Adrenal gland (tissue), 5 donors: ENCODE measurements around the gene RNF130.
"Not testable (repeated sequence)": the region's sequence is repeated elsewhere in the genome, so short reads cannot be mapped to it uniquely, and the experiment has no call there.

ENCODE experiments used
- POLR2A ChIP-seq, 2 donors: fragments of 450-650 bp; IDR thresholded peaks; one replicate each; pipeline ENCODE4 v1.6.1; 2017; ENCODE audit warnings: antibody characterized with exemption in 2 of 2, mild to moderate bottlenecking in 2 of 2, moderate library complexity in 1 of 2
- TF ChIP-seq, protein P1 (sequence below), 6 experiments: fragments of 450-650 bp in 4 of 6; fragments of 200-600 bp in 2 of 6; sonication (generic) in 1 of 6; IDR thresholded peaks; 1 replicate in 5 of 6; 2 replicates in 1 of 6; pipeline versions ENCODE4 v1.5.1 to v1.8.0; 2016 to 2021; ENCODE audit warnings: antibody characterized with exemption in 6 of 6, mild to moderate bottlenecking in 2 of 6, moderate library complexity in 1 of 6
- donor health status: DM: no; HTN: no; CAD: no.

DNA sequence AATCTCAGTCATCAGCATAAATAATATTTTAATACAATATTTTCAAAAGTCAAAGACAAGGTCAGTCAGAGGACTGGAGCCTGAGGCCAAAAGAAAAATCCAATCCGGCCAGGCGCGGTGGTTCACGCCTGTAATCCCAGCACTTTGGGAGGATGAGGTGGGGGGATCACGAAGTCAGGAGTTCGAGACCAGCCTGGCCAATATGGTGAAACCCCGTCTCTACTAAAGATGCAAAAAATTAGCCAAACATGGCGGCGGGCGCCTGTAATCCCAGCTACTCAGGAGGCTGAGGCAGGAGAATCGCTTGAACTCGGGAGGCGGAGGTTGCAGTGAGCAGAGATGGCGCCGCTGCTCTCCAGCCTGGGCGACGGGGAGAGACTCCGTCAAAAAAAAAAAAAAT, 18.1 kb upstream of the RNF130 start:
- TF ChIP-seq, protein P1, sequence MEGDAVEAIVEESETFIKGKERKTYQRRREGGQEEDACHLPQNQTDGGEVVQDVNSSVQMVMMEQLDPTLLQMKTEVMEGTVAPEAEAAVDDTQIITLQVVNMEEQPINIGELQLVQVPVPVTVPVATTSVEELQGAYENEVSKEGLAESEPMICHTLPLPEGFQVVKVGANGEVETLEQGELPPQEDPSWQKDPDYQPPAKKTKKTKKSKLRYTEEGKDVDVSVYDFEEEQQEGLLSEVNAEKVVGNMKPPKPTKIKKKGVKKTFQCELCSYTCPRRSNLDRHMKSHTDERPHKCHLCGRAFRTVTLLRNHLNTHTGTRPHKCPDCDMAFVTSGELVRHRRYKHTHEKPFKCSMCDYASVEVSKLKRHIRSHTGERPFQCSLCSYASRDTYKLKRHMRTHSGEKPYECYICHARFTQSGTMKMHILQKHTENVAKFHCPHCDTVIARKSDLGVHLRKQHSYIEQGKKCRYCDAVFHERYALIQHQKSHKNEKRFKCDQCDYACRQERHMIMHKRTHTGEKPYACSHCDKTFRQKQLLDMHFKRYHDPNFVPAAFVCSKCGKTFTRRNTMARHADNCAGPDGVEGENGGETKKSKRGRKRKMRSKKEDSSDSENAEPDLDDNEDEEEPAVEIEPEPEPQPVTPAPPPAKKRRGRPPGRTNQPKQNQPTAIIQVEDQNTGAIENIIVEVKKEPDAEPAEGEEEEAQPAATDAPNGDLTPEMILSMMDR (IDR thresholded peaks at IDR 0.05), result not testable (repeated sequence)
- TF ChIP-seq POLR2A (IDR thresholded peaks at IDR 0.05), result not testable (repeated sequence)
